Activated T-helper 1 cell treated with Interleukin-2 at 50 U/mL for 16 hours (primary cell): Measurements from ENCODE around the gene CYB5A.
A peak's percentile ranks its signal among the peaks of the same experiment; 100 is the strongest.
"Not testable (repeated sequence)": the region's sequence is repeated elsewhere in the genome, so short reads cannot be mapped to it uniquely, and the experiment has no call there.

ENCODE experiments used
- DNase-seq: peaks from one replicate; pipeline ENCODE4 v3.0.0-alpha.2; 2020; ENCODE audit warnings: low read depth

CYB5A gene

GRCh38 chr18:74294526-74294925 is 2.8 kb upstream of the CYB5A start:
- no peak for DNase-seq

- not testable (repeated sequence) for DNase-seq
Observed at GRCh38 chr18:74292982-74293381, 1.2 kb upstream of the CYB5A start.

GRCh38 chr18:74292541-74292858 is 737 bp upstream of the CYB5A start:
- no peak for DNase-seq

DNA sequence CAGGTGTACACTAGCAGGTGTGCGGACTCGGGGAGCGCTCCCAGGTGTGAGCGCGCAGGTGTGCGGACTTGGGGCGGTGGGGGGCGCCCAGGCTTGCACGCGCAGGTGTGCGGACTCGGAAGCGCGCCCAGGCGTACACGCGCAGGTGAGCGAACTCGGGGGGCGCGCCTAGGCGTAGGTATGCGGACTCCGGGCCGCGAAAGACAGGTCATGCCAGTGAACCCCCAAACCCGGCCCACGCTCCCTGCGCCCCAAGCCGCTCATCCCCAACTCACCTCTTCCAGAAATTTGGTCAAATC is 342 bp downstream of the CYB5A start:
- no peak for DNase-seq

- DNase-seq: peak; percentile 7
Observed at GRCh38 chr18:74290794-74291471, 830 bp downstream of the CYB5A start.

DNA sequence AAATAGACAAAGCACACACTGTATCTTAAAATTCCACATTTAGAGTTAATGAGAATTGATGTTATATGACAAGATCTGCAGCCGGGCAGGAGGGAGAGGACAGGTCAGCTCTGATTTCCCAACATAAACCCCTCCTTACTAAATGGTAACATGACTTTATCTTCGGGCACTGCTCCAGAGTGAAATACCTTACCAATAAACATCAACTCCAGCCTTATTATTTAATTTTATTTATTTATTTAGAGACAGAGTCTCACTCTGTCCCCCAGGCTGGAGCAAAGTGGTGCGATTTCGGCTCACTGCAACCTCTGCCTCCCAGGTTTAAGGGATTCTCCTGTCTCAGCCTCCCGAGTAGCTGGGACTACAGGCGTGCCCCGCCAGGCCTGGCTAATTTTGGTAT is 1.7 kb downstream of the CYB5A start:
- no peak for DNase-seq

DNA sequence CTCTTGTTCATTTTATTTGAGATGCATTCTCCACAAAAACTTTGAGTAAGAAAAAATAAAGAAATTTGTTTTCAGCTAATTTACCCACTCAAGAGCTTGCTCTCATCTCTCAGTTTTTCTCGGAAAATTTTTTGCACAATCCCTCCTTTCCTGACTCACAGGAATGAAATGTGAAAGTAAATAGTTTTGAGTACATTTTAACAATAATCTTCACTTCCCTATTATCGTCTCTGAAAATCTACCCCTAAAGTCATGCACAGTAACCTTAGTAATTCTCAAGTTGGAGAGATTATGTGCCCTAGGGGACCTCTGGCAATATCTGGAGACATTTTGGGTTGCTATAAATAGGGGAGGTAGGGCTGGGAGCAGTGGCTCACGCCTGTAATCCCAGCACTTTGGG is 2.6 kb downstream of the CYB5A start:
- no peak for DNase-seq

DNA sequence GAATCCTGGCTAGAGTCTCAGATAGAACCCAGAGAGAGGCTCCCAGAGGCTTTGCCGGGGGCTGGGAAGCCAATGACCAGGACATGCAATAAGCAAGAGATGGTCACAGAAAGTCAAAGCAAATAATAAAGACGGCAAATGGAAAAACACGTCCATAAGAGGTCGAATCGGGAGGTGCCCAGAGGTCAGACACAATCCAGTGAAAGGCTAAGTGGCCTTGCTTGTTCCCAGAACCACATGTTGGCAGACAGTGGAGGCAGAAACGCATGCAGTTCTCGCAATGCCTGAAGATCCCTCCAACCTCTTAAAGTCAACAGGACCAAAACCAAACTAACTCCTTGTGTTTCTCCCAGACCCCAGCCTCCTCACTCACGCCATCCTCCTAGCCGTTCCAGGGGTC is 3.0 kb downstream of the CYB5A start:
- DNase-seq: no peak

- DNase-seq: no peak
Observed at GRCh38 chr18:74288041-74288440, 3.7 kb downstream of the CYB5A start.

DNA sequence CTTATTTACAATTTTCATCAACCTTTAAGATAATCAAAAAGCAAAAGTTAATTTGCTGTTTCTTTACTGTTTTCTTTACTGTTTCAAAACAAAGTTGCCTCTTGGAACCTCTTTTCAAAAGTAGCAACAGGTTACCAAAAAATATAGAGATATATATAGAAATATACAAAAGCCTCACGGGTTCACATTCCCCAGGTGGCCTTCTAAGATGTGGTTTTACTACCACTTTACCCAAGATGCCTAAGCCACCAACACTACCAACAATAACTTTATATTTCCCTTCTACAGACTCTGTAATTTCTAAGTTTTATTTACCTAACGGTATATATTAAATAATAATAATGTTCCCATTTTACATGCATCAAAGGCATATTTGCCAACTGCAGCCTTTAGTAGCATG is 4.9 kb downstream of the CYB5A start:
- no peak for DNase-seq

DNA sequence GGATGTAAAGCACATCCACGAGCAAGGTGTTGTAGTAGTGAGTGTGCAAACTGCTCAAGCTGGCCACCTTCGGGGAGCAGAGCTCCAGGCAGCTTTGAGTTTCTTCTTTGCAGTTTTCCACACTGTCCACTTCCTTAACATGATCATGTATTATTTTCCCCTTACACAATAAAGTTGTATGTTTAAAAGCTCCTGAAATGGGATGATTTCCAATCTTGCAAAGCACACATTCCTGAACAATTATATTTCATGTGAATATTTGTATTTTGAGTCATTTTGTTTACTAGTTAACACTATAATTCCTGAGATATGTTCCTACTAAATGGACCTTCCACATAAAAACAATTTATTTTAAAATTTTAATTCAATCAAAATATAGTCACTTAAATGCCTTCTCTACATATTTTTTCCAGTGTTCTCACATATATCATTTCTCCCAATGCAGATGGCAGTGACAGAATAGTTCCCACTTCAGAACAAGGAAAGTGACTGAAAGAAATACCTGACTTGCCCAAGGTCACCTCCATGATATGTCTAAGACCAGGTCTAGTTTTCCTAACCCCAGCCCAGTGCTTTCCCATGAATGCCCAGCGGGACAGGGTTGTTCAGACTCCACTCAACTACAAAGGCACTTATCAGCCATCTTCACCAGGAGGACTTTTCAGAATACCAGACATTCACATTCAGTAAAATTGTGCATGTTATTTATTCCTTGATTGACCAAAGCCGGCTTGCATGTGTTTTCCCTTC is 5.5 kb downstream of the CYB5A start:
- no peak for DNase-seq

GRCh38 chr18:74285583-74285982 is 6.2 kb downstream of the CYB5A start:
- DNase-seq: not testable (repeated sequence)

DNA sequence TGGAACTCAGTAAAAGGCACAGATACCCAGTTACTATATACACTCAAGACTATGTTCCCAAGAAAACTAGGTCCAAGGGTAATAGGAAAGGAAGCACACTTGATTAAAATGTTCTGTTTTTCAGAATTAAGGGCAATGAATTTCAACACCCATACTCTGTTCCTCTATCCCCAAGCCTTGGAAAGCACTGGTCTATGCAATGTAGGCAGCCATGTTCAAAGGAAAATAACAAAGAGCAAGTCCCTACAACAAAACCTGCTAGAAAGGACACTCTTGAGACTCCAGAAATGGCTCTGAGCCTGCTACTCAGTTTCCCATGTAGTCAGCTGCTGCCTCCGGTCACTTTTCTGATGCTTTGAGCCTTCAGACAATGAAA is 6.8 kb downstream of the CYB5A start:
- DNase-seq: no peak

DNA sequence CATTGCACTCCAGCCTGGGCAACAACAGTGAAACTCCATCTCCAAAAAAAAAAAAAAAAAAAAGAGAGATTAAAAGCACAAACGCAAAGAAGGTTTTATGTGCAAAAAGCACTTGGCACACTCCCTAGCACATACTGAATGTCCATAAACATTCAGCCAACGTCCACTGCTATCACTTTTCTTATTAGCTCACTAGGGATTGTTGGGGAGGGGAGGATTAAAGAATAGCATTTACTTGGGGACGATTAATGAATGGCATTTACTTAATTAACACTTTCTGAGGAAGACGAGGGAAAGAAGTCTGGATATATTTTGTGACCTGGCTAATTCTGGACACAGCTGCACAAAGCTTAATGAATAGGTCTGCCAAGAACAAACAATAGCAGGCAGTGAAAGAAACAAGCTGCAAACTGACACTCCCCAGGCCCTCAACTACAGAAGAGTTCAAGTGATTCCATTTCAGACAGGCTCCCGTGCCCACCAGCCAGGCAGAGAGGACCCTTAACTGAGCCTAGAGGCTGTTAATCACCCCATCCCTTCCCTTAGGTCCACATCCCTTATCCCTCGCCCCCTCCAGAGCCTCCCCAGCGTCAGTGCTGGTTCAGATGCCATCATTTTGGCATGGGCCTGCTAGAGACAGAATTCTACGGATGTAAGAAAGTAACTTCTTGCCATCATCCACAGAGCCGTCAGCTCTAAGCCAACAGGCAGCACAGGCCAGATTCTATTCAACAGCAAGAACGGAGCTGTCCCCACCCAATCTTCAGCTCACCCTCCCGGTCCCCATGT is 7.4 kb downstream of the CYB5A start:
- no peak for DNase-seq

- DNase-seq: no peak
Observed at GRCh38 chr18:74283646-74284045, 8.1 kb downstream of the CYB5A start.

- DNase-seq: no peak
Observed at GRCh38 chr18:74282755-74283554, 8.8 kb downstream of the CYB5A start.

- DNase-seq: no peak
Observed at GRCh38 chr18:74281980-74282754, 9.6 kb downstream of the CYB5A start.

GRCh38 chr18:74281011-74281979 is 10.5 kb downstream of the CYB5A start:
- DNase-seq: no peak

DNA sequence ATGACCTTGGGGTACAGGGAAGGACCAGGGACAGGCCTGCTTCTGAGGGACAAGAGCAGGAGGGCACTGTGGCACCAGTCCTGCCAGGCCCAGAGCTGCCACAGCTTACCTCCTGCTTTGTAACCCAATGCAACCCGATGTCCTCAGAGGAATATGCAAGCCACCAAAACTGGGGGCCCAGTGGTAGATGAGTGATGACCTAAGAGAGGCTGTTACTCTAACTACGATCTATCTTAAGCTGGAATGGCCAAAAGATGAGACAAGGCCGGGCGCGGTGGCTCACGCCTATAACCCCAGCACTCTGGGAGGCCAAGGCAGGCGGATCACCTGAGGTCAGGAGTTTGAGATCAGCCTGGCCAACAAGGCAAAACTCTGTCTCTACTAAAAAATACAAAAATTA is 12.8 kb downstream of the CYB5A start:
- no peak for DNase-seq

DNA sequence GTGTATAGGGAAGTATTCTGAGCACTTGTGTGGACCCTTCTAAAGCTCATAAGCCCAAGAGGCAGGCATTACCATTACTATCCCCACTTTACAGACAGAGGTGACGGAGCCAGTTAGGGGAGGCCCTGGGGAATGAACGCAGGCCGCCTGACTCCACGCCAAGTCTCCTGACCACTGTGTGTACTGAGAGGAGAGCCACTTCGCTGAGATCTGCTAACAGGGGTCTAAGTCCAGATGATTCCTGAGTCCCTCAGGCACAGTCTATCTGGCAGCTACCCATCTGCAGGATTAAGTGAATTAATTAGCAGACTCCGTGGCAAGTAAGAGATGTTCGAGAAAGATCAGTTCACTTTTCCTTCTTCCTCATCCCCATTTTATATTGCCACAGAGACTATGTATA is 13.7 kb downstream of the CYB5A start:
- DNase-seq: no peak

DNA sequence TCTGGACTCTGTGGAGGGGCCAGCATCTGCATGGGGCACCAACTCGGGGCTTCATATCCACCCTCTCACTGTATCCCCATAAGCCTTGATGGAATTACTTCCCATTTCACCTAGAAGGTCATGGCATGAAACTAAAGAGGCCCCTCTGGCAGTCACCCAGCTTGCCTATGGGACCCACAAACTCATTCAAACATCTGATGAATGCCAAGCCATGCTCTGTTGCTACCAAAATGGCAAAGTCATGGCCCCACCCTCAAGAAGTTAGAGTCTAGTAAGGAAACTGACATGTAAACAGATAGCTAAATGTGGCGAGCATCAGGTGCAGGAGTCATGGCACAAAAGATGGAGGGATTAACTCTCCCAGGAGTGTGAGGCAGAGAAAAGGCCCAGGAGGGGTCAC is 14.5 kb downstream of the CYB5A start:
- no peak for DNase-seq
